H1 (cell line): Measurements from ENCODE around the gene DUXB. TPM values are rescaled to one million over a fixed set of nuclear protein-coding genes. Genes with fewer than 3 reads are reported as not detected.

Experiments
- CTCF ChIA-PET: fragments of 300-600 bp; sonication (Branson Sonifier 250); formaldehyde crosslinking; loops from one replicate; lab custom pipeline; 2021; ENCODE audit not compliant: partially characterized antibody; lab: Charles Lee
- POLR2A ChIA-PET: fragments of 300-600 bp; sonication (Branson Sonifier 250); formaldehyde crosslinking; loops from one replicate; lab custom pipeline; 2021; ENCODE audit warnings: inconsistent platforms; ENCODE audit not compliant: partially characterized antibody; lab: Charles Lee
- DNase-seq, 2 experiments: peaks; one replicate each; pipeline versions ENCODE4 v3.0.0 to v3.0.0-alpha.2; 2010 to 2022; ENCODE audit warnings: low spot score in 2 of 2, low read depth in 1 of 2, mixed read lengths in 1 of 2
- FAIRE-seq: peaks from 2 replicates; lab custom pipeline; 2011; peaks lifted over from hg19 to GRCh38; lab: Jason Lieb, UNC
- H2AFZ ChIP-seq: 2 replicates; pipeline ENCODE4 v1.8.1; 2012; ENCODE audit warnings: low read length, inconsistent platforms
- H2AK5ac ChIP-seq: 2 replicates; pipeline ENCODE4 v1.6.1; 2013; ENCODE audit warnings: low read depth, low read length
- H2BK120ac ChIP-seq: replicated peaks from 2 replicates; pipeline ENCODE3; 2013; ENCODE audit warnings: low read depth, low read length, inconsistent platforms
- H2BK12ac ChIP-seq: 2 replicates; pipeline ENCODE4 v1.6.1; 2013; ENCODE audit warnings: low read depth, low read length
- H2BK15ac ChIP-seq: 2 replicates; pipeline ENCODE4 v1.6.1; 2013; ENCODE audit warnings: low read length
- H2BK20ac ChIP-seq: 2 replicates; pipeline ENCODE4 v1.6.1; 2013; ENCODE audit warnings: low read length
- H2BK5ac ChIP-seq: 2 replicates; pipeline ENCODE4 v1.6.1; 2013; ENCODE audit warnings: low read depth, low read length
- H3K14ac ChIP-seq: 2 replicates; pipeline ENCODE4 v1.6.1; 2013; ENCODE audit warnings: inconsistent platforms; ENCODE audit not compliant: insufficient read length
- H3K18ac ChIP-seq: 2 replicates; pipeline ENCODE4 v1.6.1; 2013; ENCODE audit warnings: low read length; ENCODE audit errors: extremely low read depth
- H3K23ac ChIP-seq: 2 replicates; pipeline ENCODE4 v1.6.1; 2013; ENCODE audit warnings: inconsistent platforms; ENCODE audit not compliant: insufficient read length
- H3K23me2 ChIP-seq: 2 replicates; pipeline ENCODE4 v1.6.1; 2013; ENCODE audit warnings: low read depth, low read length
- H3K27ac ChIP-seq: 2 replicates; pipeline ENCODE4 v1.6.1; 2011; ENCODE audit warnings: low read depth, low read length, inconsistent platforms
- H3K27me3 ChIP-seq, 4 experiments: replicated peaks in 1 of 4; 1 replicate in 1 of 4; 2 replicates in 3 of 4; pipeline versions ENCODE4 v1.6.1 to v1.8.1; 2011 to 2013; ENCODE audit warnings: low read length in 3 of 4, mild to moderate bottlenecking in 3 of 4, inconsistent platforms in 2 of 4, mixed read lengths in 2 of 4, moderate library complexity in 1 of 4; ENCODE audit not compliant: control insufficient read depth in 3 of 4, insufficient read depth in 3 of 4; ENCODE audit errors: extremely low read depth in 1 of 4
- H3K36me3 ChIP-seq, 4 experiments: 2 replicates each; pipeline versions ENCODE4 v1.6.1 to v1.8.1; 2011 to 2013; ENCODE audit warnings: mild to moderate bottlenecking in 4 of 4, low read length in 3 of 4, moderate library complexity in 2 of 4, control low read depth in 1 of 4, inconsistent platforms in 1 of 4; ENCODE audit not compliant: insufficient read depth in 4 of 4, control insufficient read depth in 2 of 4
- H3K4ac ChIP-seq: replicated peaks from 2 replicates; pipeline ENCODE3; 2013; ENCODE audit warnings: low read length, low read depth, mixed read lengths, inconsistent platforms; ENCODE audit not compliant: insufficient read length
- H3K4me1 ChIP-seq, 4 experiments: replicated peaks in 1 of 4; 1 replicate in 1 of 4; 2 replicates in 3 of 4; pipeline versions ENCODE4 v1.6.1 to v1.8.1; 2011 to 2013; ENCODE audit warnings: low read length in 3 of 4, inconsistent platforms in 2 of 4, mixed read lengths in 1 of 4; ENCODE audit not compliant: insufficient read depth in 4 of 4, control insufficient read depth in 3 of 4
- H3K4me2 ChIP-seq, 2 experiments: 2 replicates each; pipeline versions ENCODE4 v1.6.1 to v1.8.1; 2011 to 2013; ENCODE audit warnings: low read depth in 2 of 2, low read length in 2 of 2, control low read depth in 1 of 2, inconsistent platforms in 1 of 2, mild to moderate bottlenecking in 1 of 2; ENCODE audit not compliant: insufficient read depth in 1 of 2
- H3K4me3 ChIP-seq, 4 experiments: fragments of 200-600, 300-600 bp in 1 of 4; sonication (generic), shearing (Covaris generic), sonication (Bioruptor Twin) in 1 of 4; 2 replicates each; pipeline versions ENCODE4 v1.5.1 to v1.8.1; 2011 to 2016; ENCODE audit warnings: low read length in 4 of 4, low read depth in 3 of 4, control low read depth in 2 of 4, inconsistent platforms in 2 of 4, mild to moderate bottlenecking in 2 of 4, mixed read lengths in 1 of 4, moderate library complexity in 1 of 4; ENCODE audit not compliant: insufficient read depth in 2 of 4; ENCODE audit errors: extremely low read depth in 1 of 4
- H3K56ac ChIP-seq: replicated peaks from 2 replicates; pipeline ENCODE3; 2013; ENCODE audit warnings: low read depth, mild to moderate bottlenecking, mixed read lengths, low read length, inconsistent platforms; ENCODE audit not compliant: insufficient read length
- H3K79me1 ChIP-seq: 2 replicates; pipeline ENCODE4 v1.6.1; 2013; ENCODE audit warnings: low read depth, low read length, control low read depth
- H3K79me2 ChIP-seq, 2 experiments: 2 replicates each; pipeline versions ENCODE4 v1.6.1 to v1.8.1; 2012 to 2013; ENCODE audit warnings: low read length in 2 of 2, mild to moderate bottlenecking in 2 of 2, inconsistent platforms in 1 of 2; ENCODE audit not compliant: insufficient read depth in 2 of 2, control insufficient read depth in 1 of 2
- H3K9ac ChIP-seq, 4 experiments: replicated peaks in 1 of 4; 1 replicate in 1 of 4; 2 replicates in 3 of 4; pipeline versions ENCODE4 v1.6.1 to v1.8.1; 2011 to 2013; ENCODE audit warnings: low read depth in 3 of 4, low read length in 3 of 4, control low read depth in 2 of 4, mild to moderate bottlenecking in 2 of 4, moderate library complexity in 2 of 4, inconsistent platforms in 1 of 4; ENCODE audit errors: extremely low read depth in 1 of 4
- H3K9me3 ChIP-seq, 2 experiments: 2 replicates each; pipeline versions ENCODE4 v1.6.1 to v1.8.1; 2012 to 2013; ENCODE audit warnings: mild to moderate bottlenecking in 2 of 2, moderate library complexity in 2 of 2, control low read depth in 1 of 2, inconsistent platforms in 1 of 2, low read depth in 1 of 2, low read length in 1 of 2, mixed read lengths in 1 of 2; ENCODE audit not compliant: insufficient read depth in 2 of 2
- H4K20me1 ChIP-seq, 2 experiments: replicated peaks in 1 of 2; 2 replicates each; pipeline versions ENCODE3 to v1.8.1; 2011 to 2013; ENCODE audit warnings: inconsistent platforms in 2 of 2, low read length in 2 of 2, mild to moderate bottlenecking in 1 of 2; ENCODE audit not compliant: insufficient read depth in 2 of 2, control insufficient read depth in 1 of 2
- H4K5ac ChIP-seq: 2 replicates; pipeline ENCODE4 v1.6.1; 2013; ENCODE audit warnings: low read length, low read depth, mixed read lengths, inconsistent platforms; ENCODE audit not compliant: insufficient read length
- H4K8ac ChIP-seq: 2 replicates; pipeline ENCODE4 v1.8.0; 2013; ENCODE audit warnings: mild to moderate bottlenecking, moderate library complexity, low read length, inconsistent platforms; ENCODE audit not compliant: insufficient read depth; ENCODE audit errors: extremely low read depth
- H4K91ac ChIP-seq: replicated peaks from 2 replicates; pipeline ENCODE3; 2013; ENCODE audit warnings: low read length, mixed read lengths, inconsistent platforms; ENCODE audit not compliant: insufficient read length
- CBX5 ChIP-seq: fragments of 300-800, 300-1000 bp; sonication (generic); IDR thresholded peaks from 2 replicates; pipeline ENCODE4 v1.7.1; 2016; ENCODE audit warnings: antibody characterized with exemption, low read length, low read depth
- CHD1 ChIP-seq: IDR thresholded peaks from 2 replicates; pipeline ENCODE4 v1.6.1; 2012; ENCODE audit warnings: low read depth, low read length, improper control_type of control experiment
- CHD2 ChIP-seq: IDR thresholded peaks from 2 replicates; pipeline ENCODE4 v1.6.1; 2012; ENCODE audit warnings: low read length, improper control_type of control experiment
- EP300 ChIP-seq, 2 experiments: IDR thresholded peaks; 1 replicate in 1 of 2; 2 replicates in 1 of 2; pipeline ENCODE4 v1.6.1; 2011 to 2012; ENCODE audit warnings: low read depth in 2 of 2, low read length in 2 of 2, mild to moderate bottlenecking in 2 of 2, borderline replicate concordance in 1 of 2, inconsistent platforms in 1 of 2, moderate library complexity in 1 of 2
- KDM5A ChIP-seq: fragments of 200-600 bp; IDR thresholded peaks from 2 replicates; pipeline ENCODE4 v1.7.1; 2012; ENCODE audit warnings: mild to moderate bottlenecking, low read length, inconsistent platforms, mixed read lengths
- MAX ChIP-seq: IDR thresholded peaks from 2 replicates; pipeline ENCODE4 v1.6.1; 2012; ENCODE audit warnings: inconsistent platforms
- RFX5 ChIP-seq: IDR thresholded peaks from 2 replicates; pipeline ENCODE4 v1.6.1; 2011; ENCODE audit warnings: low read depth, low read length, improper control_type of control experiment, borderline replicate concordance
- TBP ChIP-seq: IDR thresholded peaks from 2 replicates; pipeline ENCODE4 v1.6.1; 2011; ENCODE audit warnings: low read depth, low read length, improper control_type of control experiment
- YY1 ChIP-seq: IDR thresholded peaks from 2 replicates; pipeline ENCODE4 v1.6.1; 2011; ENCODE audit warnings: low read depth, mild to moderate bottlenecking, low read length
- WGBS, 2 experiments: shearing (Covaris generic) in 1 of 2; methylation state at CpG; one replicate each; pipeline versions ENCODE4 v1.1.6 to v1.1.7; 2013 to 2015; ENCODE audit warnings: low lambda C conversion rate in 2 of 2, mixed read lengths in 2 of 2, inconsistent platforms in 1 of 2, low coverage in 1 of 2, missing lambda C conversion rate in 1 of 2; ENCODE audit not compliant: insufficient replicate concordance in 2 of 2, insufficient coverage in 1 of 2, insufficient read length in 1 of 2; ENCODE audit errors: extremely low coverage in 1 of 2, missing lambda C conversion rate in 1 of 2; 5-methylcytosine and 5-hydroxymethylcytosine counted together
- polyA plus RNA-seq, 7 experiments: library from polyadenylated mRNA; depleted of rRNA in 3 of 7; stranded (reverse) in 5 of 7; unstranded in 2 of 7; fragments of >200 nt in 5 of 7; fragments of 200-250 nt in 2 of 7; gene quantifications; 1 replicate in 5 of 7; 2 replicates in 1 of 7; 4 replicates in 1 of 7; pipeline versions ENCODE4 v1.2.1 to v1.2.3, GENCODE V29; 2011 to 2013; ENCODE audit warnings: missing spikeins in 2 of 7, mixed read lengths in 2 of 7
- total RNA-seq: library from RNA; stranded (reverse); fragmentation: NEBNext Ultra II Directional; extraction: Animal tissue kit (Norgen Biotek cat#: 25700); gene quantifications from 2 replicates; pipeline ENCODE4 v1.2.1, GENCODE V29; 2021

The DUXB gene
- total and polyA plus RNA-seq, 2 of the 8 experiments (the other 6 are each of a cell fraction or from before 2014, with no cell fraction given) = not detected

GRCh38 chr16:75682308-75682707 lies 19.0 kb downstream of the DUXB start:
- Histone ChIP-seq H3K4me1 (no peaks in the 10 kb centered on the region), H3K4ac (no peak overlapping the region), H4K91ac (no peak overlapping the region), H2AK5ac (no peak overlapping the region), H2AFZ (no peak overlapping the region), H3K56ac (no peak overlapping the region), H3K27ac (no peak overlapping the region), H3K36me3 (no peaks in the 10 kb centered on the region), H3K79me1 (no peaks in the 10 kb centered on the region), H3K23me2 (peaks cover 2% of the 10 kb centered on the region; the same call in 1 of the 2 replicates), H2BK120ac (no peak overlapping the region), H3K79me2 (no peaks in the 10 kb centered on the region), H2BK12ac (no peak overlapping the region), H3K23ac (no peak overlapping the region), H2BK5ac (no peak overlapping the region), H4K5ac (no peak overlapping the region), H3K4me2 (no peak overlapping the region), H3K27me3 (no peaks in the 10 kb centered on the region), H2BK15ac (no peak overlapping the region), H3K9ac (no peak overlapping the region), H4K8ac (no peak overlapping the region), H2BK20ac (no peak overlapping the region), H4K20me1 (no peaks in the 10 kb centered on the region), H3K4me3 (no peak overlapping the region), H3K14ac (no peak overlapping the region), H3K18ac (no peak overlapping the region), H3K9me3 (peaks cover 28 to 29% of the 10 kb centered on the region in 2 experiments)
- 90% methylated on average over 14 of the region's 14 CpGs; no CpG with 5 or more reads in 1 of the 2 experiments for WGBS, 2 experiments
- no peak for DNase-seq
- ChIA-PET CTCF (interaction anchor here (1.1 kb wide), 1 partner anchor 14 kb away, joined by 4 read pairs; no protein-coding TSS in a partner anchor), POLR2A (no interaction called here)
- FAIRE-seq = no peak
- TF ChIP-seq CBX5 = no peak
- no peak for TF ChIP-seq CHD2
- TF ChIP-seq RFX5 = no peak
- TF ChIP-seq KDM5A = no peak
- TF ChIP-seq EP300 (IDR thresholded peaks at IDR 0.05; ENCODE audit: borderline replicate concordance in 1 of 2, low read depth in 2 of 2, low read length in 2 of 2) = no peak
- no peak for TF ChIP-seq TBP
- TF ChIP-seq YY1 = no peak
- no peak for TF ChIP-seq MAX
- no peak for TF ChIP-seq CHD1
